Astrocyte of the hippocampus (primary cell): ENCODE data around the gene ITPKC.

ENCODE experiments used
- DNase-seq: peaks from one replicate; pipeline ENCODE4 v3.0.0; 2011; ENCODE audit warnings: low read depth, low spot score

Gene ITPKC

DNA sequence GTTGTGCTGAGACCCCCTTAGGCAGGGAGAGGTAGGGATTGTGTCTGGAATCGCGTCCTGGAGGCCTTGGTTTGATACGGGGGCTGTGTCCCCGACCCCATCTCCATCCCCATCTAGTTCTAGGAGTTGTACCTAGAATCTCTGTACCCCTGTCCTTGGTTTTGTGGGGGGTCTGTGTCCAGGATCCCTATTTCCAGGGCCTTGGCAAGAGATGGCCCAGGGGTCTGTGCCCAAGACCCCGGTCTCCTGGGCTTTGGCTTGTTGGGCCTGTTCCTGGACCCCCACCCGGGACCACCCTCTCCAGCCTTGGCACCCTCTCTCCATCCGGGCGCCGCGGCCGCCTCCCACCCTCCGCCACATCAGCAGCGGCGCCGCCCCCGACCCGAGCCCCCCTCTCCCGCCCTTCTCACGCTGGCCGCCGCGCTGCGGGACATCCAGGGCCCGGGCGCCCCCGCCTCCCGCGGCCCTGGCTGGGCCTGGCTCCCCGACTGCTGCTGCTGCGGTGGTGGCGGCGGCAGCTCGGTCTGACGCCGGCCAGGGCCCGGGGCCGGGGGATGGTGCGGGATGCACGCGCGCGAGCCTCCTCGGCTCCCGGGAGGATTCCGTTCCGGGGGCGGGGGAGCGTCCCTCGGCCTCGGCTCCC, 26.7 kb upstream of the ITPKC start, which contains the start of gene NUMBL:
Gene NUMBL (minus strand): TSS at position 602 of the 643 bp plus-strand sequence. CDS start 168 bp downstream, at position 434.
- DNase-seq, result no peak

DNA sequence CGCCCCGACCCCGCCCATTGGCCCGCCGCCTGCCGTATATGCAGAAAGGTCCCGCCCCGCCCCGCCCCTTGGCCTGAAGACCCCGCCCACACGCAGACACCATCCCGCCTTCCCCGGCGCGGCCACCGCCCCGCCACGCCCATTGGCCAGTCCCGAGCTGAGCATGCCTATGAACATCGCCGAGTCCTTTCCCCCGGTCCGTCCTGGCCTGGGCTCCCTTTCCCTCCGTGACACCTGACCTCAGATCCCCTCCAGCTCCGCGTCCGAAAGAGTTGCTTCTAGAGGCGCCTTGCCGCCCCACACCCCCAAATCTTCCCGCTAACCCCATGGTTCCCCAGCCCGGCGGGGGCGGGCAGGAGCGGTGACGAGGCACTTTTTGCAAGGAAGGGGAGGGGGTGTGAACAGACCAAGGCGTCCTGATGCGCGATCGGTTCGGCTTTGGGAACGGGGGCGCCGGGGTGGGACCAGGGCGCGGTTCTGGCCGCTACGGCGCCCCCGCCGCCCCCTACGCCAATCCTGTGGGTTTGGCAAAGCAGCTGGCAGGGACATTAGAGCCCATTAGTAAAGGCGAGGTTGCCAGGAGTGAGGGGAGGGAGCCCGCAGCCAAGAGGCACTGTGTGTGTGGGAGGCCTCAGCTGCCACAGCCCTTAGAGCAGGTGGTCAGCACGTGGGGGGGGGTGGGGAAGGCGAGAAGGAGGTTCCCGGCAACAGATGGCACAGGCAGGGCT, 26.1 kb upstream of the ITPKC start:
- DNase-seq, result peak; percentile 99

DNA sequence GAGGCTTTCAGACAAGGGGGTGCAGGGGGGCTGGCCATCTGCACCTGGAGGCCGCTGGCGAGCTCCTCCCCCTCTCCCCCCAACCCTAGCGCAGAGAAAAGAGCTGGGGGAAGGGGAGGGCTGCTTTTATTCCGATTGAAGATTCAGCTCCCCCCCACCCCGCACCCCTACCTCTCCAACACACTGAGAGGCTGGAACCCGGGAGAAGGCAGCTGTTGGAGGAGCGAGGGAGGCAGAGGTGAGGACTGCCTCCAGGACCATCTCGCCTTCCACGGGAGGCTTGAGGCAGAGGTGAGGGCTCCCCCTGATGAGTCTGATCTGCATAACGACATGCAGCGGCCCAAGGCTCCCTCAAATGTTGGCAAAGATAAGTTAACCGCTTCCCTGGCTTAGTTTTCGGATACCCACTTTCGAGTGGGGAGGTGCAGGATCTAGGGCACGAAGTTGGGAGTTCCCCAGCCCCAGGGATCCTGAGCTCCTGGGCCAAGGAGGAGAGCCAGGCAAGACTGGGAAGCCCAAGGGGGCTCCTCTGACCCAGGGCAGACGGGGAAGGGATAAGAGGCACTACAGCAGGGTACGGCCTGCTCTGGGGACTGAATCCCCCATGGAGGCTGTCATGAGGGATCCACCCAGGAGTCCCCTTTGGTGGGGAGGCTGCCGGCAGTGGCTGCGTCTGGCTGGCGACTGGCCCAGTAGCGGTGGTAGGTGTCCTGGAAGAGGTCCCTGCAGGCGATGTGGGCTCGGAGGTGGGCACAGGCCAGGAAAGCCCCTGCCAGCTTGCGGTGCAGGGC, 25.3 kb upstream of the ITPKC start:
- peak; percentile 17 for DNase-seq

DNA sequence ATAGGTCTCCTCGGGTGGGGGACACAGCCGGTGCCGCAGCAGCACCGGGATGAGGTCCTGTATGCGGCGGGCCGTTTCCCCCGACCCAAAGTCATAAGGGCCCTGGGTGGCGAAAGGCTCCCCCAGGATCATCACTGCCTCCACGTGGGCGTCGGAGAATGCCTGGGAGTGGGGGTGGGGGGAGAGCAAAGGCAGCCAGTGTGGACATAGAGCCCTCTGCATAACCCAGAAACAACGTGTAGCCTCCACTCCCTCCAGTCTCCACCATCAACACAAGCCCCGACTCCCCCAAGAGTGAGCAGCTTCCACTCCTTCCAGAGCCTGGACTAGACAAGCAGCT, 24.7 kb upstream of the ITPKC start:
- no peak for DNase-seq

DNA sequence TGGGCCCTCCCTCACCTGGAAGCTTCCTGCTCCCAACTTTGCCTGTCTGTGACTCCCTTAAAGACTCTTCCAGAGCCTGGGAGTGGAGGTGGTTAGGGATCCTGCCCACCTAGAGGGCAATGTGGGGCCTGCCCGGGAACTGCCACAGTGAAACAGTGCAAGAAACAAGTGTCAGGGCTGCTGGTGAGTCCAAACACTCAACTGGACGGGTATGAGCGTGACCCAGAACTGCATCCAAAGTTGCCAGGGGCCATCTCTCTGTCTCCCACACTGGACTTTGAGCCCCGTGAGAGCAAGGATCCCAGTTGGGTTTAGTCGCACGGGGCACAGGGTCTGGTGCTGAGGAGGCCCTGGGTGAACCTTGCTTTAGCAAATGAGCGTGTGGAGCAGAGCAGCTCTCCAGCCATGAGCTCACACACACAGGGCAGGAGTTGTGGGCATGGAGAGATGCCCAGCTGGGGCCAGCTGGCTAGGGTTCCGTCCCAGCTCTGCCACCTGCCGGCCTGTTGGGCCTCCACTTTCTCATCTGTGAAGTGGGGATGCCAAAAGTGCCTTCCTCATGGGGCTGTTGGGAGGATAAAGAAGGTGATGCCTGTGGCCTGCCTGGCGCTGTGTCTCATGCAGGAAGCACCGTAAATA, 23.6 kb upstream of the ITPKC start:
- DNase-seq, result no peak

DNA sequence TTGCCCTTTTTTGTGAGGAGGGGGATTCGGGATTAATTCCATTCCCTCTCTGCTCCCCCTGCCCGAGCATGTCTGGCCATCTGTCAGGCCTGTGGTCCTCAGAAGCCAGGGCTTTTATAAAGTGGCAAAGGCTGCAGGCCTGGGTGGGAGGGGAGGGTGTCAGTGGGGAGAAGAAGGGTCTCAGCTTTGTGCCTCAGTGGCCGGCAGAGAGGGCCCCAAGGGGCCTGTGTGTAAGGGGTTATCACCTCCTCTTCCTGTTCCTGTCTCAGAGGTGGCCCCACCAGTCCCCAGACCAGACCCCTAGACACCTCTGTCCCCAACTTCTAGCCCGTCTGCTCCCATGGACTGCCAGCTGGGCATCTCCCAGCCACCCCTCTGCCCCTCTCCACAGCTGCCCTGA, 23.0 kb upstream of the ITPKC start:
- no peak for DNase-seq

DNA sequence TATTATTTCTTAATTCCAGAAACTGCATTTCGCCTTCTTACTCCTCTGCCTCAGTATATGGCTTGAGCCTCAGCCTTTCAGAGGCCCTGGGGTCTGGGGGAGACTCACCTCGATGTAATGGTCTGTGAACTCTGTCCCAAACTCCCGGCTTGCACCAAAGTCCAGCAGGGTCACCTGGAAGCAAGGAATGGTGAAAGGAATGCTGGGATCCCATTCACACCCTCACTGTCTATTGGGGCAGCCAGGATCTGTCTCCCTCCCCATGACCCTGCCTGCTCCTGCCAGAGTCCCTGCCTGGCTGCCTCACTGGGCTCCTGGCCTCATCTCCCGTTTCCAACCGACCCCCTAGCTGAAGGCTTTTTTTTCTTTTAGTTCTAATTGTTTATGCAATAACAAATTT, 21.0 kb upstream of the ITPKC start:
- DNase-seq, result no peak

DNA sequence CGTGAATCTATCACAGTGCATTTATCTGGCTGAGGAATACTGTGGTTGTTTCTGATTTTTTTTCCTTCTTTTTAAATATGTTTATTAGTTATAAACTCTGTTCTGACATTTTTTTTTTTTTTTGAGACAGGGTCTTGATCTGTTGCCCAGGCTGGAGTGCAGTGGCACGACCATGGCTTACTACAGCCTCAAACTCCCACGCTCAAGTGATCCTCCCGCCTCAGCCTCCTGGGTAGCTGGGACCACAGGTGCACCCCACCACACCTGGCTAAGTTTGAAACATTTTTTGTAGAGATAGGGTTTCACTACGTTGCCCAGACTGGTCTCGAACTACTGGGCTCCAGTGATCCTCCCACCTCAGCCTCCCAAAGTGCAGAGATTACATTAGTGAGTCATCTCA, 19.9 kb upstream of the ITPKC start:
- DNase-seq, result no peak

DNA sequence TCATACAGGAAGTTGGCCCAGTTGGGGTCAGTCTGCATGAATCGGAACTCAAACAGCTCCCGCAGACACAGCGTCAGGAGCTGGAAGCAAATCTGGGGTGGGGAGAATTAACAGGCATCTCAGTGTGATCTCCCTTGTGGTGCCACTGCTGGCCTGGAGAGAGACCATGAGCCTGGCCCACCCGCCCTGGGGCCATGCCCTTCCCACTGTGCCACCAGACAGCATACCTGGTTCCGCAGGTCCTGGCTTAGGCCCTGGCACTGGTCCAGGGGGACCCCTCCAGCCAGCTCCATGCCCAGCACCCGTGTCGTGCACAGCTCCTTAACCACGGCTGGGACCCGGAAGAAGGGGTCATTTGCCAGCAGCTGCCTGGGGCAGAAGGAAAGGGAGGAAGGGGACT, 16.8 kb upstream of the ITPKC start:
- no peak for DNase-seq

DNA sequence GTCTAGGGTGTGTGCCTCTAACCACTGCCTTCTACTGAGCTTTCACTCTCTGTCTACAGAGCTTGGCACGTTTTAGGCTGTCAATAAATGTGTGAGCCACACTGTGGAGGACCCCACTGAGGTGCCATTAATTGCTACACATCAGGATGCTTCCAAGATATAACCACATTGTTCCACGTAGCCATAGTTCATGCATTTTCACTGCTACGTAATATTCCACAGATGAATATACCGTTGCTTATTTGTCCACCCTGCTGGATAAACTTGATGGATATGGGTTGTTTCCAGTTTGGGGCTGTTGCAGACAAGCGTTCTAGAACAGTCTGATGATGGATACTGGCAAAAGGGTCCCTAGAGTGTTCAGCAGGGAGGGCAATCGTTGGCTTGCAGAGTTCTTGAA, 15.2 kb upstream of the ITPKC start:
- no peak for DNase-seq

DNA sequence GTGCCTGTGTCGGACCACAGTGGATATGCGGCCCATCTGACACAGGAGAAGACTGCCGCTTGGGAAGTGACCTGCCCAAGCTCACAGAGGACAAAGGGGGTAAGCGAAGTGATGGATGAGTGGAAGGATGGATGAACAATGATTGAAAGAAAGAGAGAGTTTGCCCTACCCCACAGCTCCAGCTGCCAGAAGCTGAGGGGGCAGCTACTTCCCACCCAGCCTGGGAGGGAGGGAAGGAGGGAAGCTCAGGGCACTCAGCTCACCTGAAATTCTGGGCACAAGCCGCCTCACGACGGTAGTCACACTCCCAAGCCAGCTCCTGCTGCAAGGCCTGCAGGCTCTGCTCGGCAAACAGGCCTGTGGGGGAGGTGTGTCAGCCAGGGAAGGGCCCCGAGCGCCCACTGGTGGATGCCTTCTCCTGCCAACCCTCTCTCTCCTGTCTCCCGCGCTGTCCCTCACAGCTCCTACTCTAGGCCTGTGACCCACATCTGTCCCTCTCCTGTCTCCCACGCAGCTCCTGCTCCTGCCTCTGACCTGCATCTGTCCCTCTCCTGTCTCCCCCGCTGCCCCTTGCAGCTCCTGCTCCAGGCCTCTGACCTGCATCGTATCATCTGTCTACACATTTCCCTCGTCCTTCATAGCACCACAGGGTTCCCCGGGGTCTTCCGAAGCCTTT, 14.4 kb upstream of the ITPKC start:
- DNase-seq, result peak; percentile 53

DNA sequence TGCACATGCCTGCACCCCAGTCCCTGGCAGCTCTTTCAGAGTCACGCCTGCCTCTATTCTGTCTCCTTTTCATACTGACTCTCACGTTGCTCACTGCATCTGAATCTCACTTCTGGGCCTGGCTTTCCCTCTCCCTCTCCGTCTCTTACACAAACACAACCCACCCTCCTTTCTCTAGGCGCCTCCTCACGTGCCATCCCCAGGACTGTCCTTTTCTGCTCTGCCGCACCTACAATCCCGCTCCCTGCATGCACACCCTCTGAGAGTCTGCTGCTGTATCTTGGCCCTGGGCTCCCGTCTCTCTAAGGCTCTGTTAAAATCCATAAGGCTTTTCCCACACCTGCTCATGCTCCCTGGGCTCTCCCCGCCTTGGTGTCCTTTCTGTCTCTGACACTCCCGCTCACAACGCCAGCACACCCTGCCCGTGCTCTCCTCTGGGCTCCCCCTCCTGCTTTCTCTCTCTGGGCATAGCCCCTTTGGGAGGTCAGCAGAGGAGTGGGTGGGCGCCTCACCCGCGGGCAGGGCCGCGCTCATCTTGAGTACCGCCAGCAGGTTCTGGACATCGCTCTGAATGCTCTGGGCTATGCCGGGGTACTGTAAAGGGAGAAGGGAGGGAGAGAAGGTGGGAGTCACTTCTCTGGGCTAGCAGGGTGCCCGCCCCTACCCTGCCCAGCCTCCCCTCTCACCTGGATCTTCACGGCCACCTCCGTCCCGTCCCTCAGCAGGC, 13.7 kb upstream of the ITPKC start:
- no peak for DNase-seq

DNA sequence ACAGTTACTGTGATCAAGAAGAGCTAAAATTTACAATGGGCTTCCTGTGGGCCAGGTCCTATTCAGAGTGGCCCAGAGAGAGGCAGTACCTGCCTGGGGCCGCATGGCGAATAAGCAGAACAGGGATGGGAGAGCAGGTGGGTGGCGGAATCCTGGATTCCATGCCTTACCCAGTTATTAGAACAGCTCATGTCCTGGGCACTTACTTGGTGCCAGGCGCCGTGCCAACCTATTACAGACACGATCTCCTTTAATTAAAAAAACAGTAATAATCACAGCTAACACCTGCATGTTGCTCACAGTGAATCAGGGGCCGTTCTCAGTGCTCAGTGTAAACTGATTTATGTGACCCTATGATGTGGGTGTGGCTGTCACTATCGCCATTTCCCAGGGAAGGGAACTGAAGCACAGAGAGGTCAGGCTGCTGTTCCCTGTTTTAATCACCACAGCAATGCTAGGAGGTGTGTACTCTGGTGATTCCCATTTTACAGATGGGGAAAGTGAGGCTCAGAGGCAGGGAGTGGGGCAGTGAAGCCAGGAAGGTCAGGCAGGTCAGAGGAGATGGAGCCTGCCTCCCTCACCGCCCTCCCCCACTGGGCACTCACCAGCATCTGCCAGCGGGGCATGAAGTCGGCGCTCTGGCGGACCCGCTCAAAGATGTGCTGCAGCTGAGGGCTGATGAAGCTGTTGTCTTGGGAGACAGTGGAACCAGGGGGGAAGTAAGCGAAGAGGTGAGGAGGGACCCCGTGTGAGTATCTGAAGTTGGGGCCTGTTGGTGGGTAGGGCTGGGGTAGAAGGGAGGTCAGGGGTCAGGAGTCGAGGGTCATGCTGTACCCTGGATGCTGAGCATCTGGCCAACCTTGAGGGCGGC, 12.2 kb upstream of the ITPKC start:
- DNase-seq, result no peak

DNA sequence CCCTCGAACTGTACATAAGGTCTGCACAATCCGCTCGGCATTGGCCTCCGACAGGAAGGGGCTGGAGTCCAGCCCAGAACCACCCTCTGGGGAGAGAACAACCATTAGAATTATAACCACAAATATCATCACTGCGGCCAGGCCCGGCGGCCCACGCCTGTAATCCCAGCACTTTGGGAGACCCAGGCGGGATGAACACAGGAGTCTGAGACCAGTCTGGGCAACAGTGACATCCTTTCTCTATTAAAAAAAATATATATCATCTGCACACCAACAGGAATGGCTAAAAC, 11.6 kb upstream of the ITPKC start:
- no peak for DNase-seq

DNA sequence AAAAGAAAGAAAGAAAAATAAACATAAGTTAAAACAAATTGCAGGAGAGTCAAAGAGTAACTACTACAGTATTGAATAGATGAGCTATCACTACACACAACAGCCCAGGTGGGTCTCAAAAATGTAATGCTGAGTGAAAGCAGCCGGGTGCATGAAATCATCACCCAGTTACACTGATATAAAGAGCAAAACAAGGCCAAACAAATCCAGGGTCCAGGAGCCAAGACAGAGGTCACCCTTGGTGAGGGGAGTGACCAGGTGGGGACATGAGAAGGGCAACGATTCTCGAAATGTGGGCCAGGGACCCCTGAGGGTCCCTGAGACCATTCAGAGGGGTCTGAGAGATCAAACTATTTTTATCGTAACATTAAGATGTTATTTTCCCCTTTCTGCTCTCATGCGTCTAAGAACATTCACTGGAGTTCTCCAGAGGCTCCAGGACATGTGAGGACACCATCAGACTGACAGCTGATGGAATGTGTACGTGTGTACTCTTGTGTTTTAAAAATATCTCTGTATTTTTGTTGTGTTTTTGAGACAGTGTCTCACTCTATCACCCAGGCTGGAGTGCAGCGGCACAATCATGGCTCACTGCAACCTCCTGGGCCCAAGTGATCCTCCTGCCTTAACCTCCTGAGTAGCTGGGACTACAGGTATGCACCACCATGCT, 10.8 kb upstream of the ITPKC start:
- DNase-seq, result no peak

DNA sequence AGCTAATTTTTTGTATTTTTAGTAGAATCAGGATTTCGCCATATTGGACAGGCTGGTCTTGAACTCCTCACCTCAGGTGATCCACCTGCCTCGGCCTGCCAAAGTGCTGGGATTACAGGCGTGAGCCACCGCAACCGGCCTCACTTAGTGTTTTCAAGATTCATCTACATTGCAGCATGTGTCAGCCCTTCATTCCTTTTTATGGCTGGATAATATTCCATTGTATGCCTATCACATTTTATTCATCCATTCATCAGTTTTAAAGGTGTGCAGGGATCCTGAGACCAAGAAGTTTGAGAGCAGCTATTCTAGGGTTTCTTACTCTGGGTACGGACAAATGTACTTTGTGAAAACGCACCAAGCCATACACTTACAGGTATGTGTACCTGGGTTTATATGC, 9.3 kb upstream of the ITPKC start:
- DNase-seq, result no peak

DNA sequence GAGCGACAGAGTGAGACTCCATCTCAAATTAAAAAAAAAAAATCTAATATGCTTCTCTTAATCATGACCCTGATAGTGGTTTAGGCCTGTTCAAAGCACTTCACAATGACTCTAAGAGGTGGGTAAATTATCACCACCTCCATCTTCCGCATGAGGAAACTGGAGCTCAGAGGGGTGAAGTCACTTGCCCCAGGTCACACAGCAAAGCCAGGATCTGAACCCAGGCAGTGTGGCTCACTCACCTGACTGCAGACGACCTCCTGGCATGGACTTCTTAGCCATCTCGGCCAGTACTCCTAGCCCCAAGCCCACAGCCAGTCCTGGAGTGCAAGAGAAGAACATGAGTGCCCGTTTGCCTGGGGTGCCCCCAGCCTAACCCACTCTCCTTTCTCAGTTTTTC, 7.1 kb upstream of the ITPKC start:
- DNase-seq, result no peak

DNA sequence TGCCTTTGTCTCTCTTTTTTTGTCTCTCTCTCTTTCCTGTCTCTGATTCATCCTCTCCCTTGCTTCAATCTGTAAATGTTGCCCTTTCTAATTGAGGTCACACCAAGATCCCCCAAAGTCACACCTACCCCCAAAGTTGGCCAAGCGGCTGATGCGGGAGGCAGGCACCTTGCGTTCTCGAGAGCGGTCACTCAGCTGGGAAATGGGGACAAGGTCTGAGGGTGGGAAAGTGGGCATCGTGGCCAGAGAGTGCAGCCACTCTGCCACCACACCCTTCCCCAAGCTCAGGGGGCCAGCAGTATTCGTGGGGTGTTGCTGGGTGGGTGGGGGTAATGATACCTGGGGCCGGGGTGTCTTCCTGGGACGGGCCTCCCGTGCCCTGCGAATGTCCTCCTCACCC, 3.0 kb upstream of the ITPKC start:
- DNase-seq, result no peak

DNA sequence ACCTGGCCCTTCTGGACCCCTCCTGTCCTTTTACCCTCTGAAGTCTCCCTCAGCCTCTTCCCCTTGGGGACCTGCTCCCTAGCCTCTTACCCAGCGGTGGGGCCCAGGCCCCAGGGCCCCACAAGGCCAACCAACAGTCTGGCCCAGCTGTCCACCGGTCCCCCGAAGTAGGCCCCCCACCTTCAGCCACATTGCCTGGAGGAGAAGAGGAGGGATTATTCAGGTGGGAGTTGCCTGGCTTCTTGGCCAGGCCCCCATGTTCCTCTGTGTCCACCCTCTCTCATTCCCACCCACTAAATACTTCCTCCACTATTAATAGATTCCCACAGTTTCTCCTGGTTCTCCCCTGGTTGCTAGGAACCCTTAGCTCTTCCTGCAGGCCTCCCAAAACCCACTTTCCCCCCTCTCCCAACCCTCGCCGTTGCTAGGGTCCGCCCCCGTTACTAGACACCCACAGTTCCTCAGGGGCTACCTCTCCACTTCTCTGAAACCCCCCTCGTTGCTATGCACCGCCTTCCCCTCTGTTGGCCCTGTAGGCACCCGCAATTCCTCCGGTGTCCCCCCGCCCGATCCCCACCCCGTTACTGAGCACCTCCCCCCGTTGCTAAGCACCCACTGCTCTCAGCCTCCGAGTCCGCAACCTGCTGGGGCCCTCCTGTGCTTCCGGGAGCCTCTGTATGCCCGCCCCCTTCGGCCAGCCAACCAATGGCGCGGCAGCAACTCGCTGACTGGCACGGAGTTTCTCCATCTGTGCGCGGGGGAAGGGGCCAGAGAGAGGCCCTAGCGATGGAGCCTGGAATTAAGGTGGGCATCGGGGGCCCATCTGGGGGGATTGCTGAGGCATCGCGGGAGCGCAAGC, 2.2 kb upstream of the ITPKC start:
- peak; percentile 98 for DNase-seq
